Progenitor cell of endocrine pancreas (in vitro differentiated cells): ENCODE data around the gene FAM13B. TPM values are rescaled to one million over a fixed set of nuclear protein-coding genes. Genes with fewer than 3 reads are reported as not detected.
A peak's percentile ranks its signal among the peaks of the same experiment; 100 is the strongest.

ENCODE experiments used
- DNase-seq: peaks from one replicate; pipeline ENCODE4 v3.0.0; 2021; ENCODE audit warnings: low spot score; ENCODE audit not compliant: unreplicated experiment
- H3K27ac Mint-ChIP-seq: 2 replicates; pipeline ENCODE4 v1.8.0; 2021; ENCODE audit warnings: mild to moderate bottlenecking, moderate library complexity, mixed read lengths
- H3K27me3 Mint-ChIP-seq: 2 replicates; pipeline ENCODE4 v1.8.0; 2021; ENCODE audit warnings: mixed read lengths
- H3K36me3 Mint-ChIP-seq: 2 replicates; pipeline ENCODE4 v1.8.0; 2022; ENCODE audit warnings: mixed read lengths; ENCODE audit not compliant: insufficient read depth
- H3K4me1 Mint-ChIP-seq: 2 replicates; pipeline ENCODE4 v1.8.0; 2021; ENCODE audit warnings: low read depth, mixed read lengths
- H3K4me3 Mint-ChIP-seq: 2 replicates; pipeline ENCODE4 v1.8.0; 2021; ENCODE audit warnings: low read depth, mild to moderate bottlenecking, moderate library complexity, mixed read lengths
- H3K9me3 Mint-ChIP-seq: 2 replicates; pipeline ENCODE4 v1.8.0; 2021; ENCODE audit warnings: low read depth, mixed read lengths
- CTCF ChIP-seq: fragments of 200-600 bp; sonication (generic); IDR thresholded peaks from one replicate; pipeline ENCODE4 v1.5.0; 2021; ENCODE audit warnings: antibody characterized with exemption, mild to moderate bottlenecking; ENCODE audit not compliant: unreplicated experiment
- total RNA-seq: library from RNA; stranded (reverse); gene quantifications from 2 replicates; pipeline ENCODE4 v1.2.1, GENCODE V29; 2021

Gene FAM13B
- total RNA-seq, 1 donor from 2014 or later: 62.1 TPM

GRCh38 chr5:138015916-138016315 lies 17.0 kb downstream of the FAM13B start:
- peaks cover 6% of the 10 kb centered on the region for H3K4me1 Mint-ChIP-seq
- H3K27me3 Mint-ChIP-seq: no peaks in the 10 kb centered on the region
- no peaks in the 10 kb centered on the region for H3K9me3 Mint-ChIP-seq
- H3K27ac Mint-ChIP-seq: no peak overlapping the region
- no peak for TF ChIP-seq CTCF
- H3K36me3 Mint-ChIP-seq: peaks cover 28% of the 10 kb centered on the region
- no peak overlapping the region for H3K4me3 Mint-ChIP-seq
- no peak for DNase-seq

GRCh38 chr5:138011991-138012390 lies 20.9 kb downstream of the FAM13B start:
- H3K36me3 Mint-ChIP-seq: peaks cover 31% of the 10 kb centered on the region
- H3K4me1 Mint-ChIP-seq: no peaks in the 10 kb centered on the region
- no peak overlapping the region for H3K27ac Mint-ChIP-seq
- no peak for DNase-seq
- TF ChIP-seq CTCF: no peak
- H3K4me3 Mint-ChIP-seq: no peak overlapping the region
- no peaks in the 10 kb centered on the region for H3K27me3 Mint-ChIP-seq
- H3K9me3 Mint-ChIP-seq: no peaks in the 10 kb centered on the region

GRCh38 chr5:138000102-138000723 lies 32.7 kb downstream of the FAM13B start:
- peaks cover 8% of the 10 kb centered on the region for H3K9me3 Mint-ChIP-seq

GRCh38 chr5:137997726-137998213 lies 35.1 kb downstream of the FAM13B start:
- Mint-ChIP-seq H3K27ac (no peak overlapping the region), H3K9me3 (peaks cover 8% of the 10 kb centered on the region), H3K4me1 (peaks cover 10% of the 10 kb centered on the region), H3K4me3 (no peak overlapping the region), H3K27me3 (no peaks in the 10 kb centered on the region), H3K36me3 (peaks cover 22% of the 10 kb centered on the region)
- DNase-seq: no peak
- no peak for TF ChIP-seq CTCF

More at GRCh38 chr5:138000102-138000723, 32.7 kb downstream of the FAM13B start:
- DNase-seq: no peak
- peaks cover 24% of the 10 kb centered on the region for H3K36me3 Mint-ChIP-seq
- H3K27me3 Mint-ChIP-seq: no peaks in the 10 kb centered on the region
- no peak for TF ChIP-seq CTCF
- peaks cover 4% of the 10 kb centered on the region for H3K4me1 Mint-ChIP-seq
- H3K4me3 Mint-ChIP-seq: no peak overlapping the region
- no peak overlapping the region for H3K27ac Mint-ChIP-seq

- Mint-ChIP-seq H3K9me3 (peaks cover 8% of the 10 kb centered on the region), H3K27ac (peak overlapping the region; percentile 49)
Measured at GRCh38 chr5:137995749-137996128, 37.1 kb downstream of the FAM13B start.

More at GRCh38 chr5:137995749-137996128, 37.1 kb downstream of the FAM13B start:
- DNase-seq: no peak
- H3K4me1 Mint-ChIP-seq: peaks cover 14% of the 10 kb centered on the region
- no peak overlapping the region for H3K4me3 Mint-ChIP-seq
- no peaks in the 10 kb centered on the region for H3K27me3 Mint-ChIP-seq
- peaks cover 19% of the 10 kb centered on the region for H3K36me3 Mint-ChIP-seq
- TF ChIP-seq CTCF: no peak
